HEK293 (cell line): ENCODE results near the gene GRIN2A.

Source experiments
- CTCF ChIA-PET: fragments of 350-600 bp; formaldehyde crosslinking; extraction: SDS; loops from one replicate; lab custom pipeline; 2021; ENCODE audit warnings: antibody characterized with exemption; lab: Yijun Ruan, JAX
- POLR2A ChIA-PET: fragments of 300-600 bp; formaldehyde crosslinking; extraction: SDS; loops from one replicate; lab custom pipeline; 2020; ENCODE audit warnings: antibody characterized with exemption, inconsistent platforms; lab: Yijun Ruan, JAX
- H3K27ac ChIP-seq: fragments of 200-500 bp; sonication (Bioruptor generic); 2 replicates; pipeline ENCODE4 v1.5.1; 2014; ENCODE audit warnings: low read depth, low read length, control low read depth, inconsistent platforms; ENCODE audit errors: extremely low read depth
- H3K36me3 ChIP-seq, 2 experiments: fragments of 200-500 bp in 1 of 2; sonication (Bioruptor generic) in 1 of 2; 1 replicate in 1 of 2; 2 replicates in 1 of 2; pipeline ENCODE4 v1.5.1; 2014 to 2017; ENCODE audit warnings: inconsistent platforms in 2 of 2, low read length in 2 of 2; ENCODE audit not compliant: control insufficient read depth in 2 of 2, insufficient read depth in 1 of 2
- H3K4me1 ChIP-seq: fragments of 200-500 bp; sonication (Bioruptor generic); 2 replicates; pipeline ENCODE4 v1.5.1; 2014; ENCODE audit warnings: mild to moderate bottlenecking, low read length, inconsistent platforms; ENCODE audit not compliant: control insufficient read depth, insufficient read depth
- H3K4me3 ChIP-seq: 2 replicates; pipeline ENCODE4 v1.5.1; 2011; ENCODE audit warnings: low read depth, mild to moderate bottlenecking, control low read depth, low read length, moderate library complexity
- H3K9me3 ChIP-seq: fragments of 200-500 bp; sonication (Bioruptor generic); 2 replicates; pipeline ENCODE4 v1.5.1; 2014; ENCODE audit warnings: low read depth, low read length, inconsistent platforms; ENCODE audit not compliant: control insufficient read depth, insufficient read depth
- FEZF1 ChIP-seq: fragments of 450-650 bp; formaldehyde crosslinking; IDR thresholded peaks from 2 replicates; pipeline ENCODE4 v1.5.1; 2016; ENCODE audit warnings: missing biosample characterization, missing genetic modification characterization
- KLF9 ChIP-seq: fragments of 450-650 bp; formaldehyde crosslinking; IDR thresholded peaks from 2 replicates; pipeline ENCODE4 v1.5.1; 2016; ENCODE audit warnings: missing biosample characterization, missing genetic modification characterization, low read depth
- RBAK ChIP-seq: fragments of 450-650 bp; formaldehyde crosslinking; IDR thresholded peaks from 2 replicates; pipeline ENCODE4 v1.5.1; 2016; ENCODE audit warnings: missing biosample characterization, missing genetic modification characterization
- ZBTB21 ChIP-seq: fragments of 450-650 bp; formaldehyde crosslinking; IDR thresholded peaks from 2 replicates; pipeline ENCODE4 v1.5.1; 2017; ENCODE audit warnings: missing biosample characterization, missing genetic modification characterization
- ZBTB7A ChIP-seq: fragments of 450-650 bp; formaldehyde crosslinking; IDR thresholded peaks from 2 replicates; pipeline ENCODE4 v1.5.1; 2016; ENCODE audit warnings: low read depth, missing biosample characterization, missing genetic modification characterization
- ZFP3 ChIP-seq: fragments of 450-650 bp; formaldehyde crosslinking; IDR thresholded peaks from 2 replicates; pipeline ENCODE4 v1.5.1; 2016; ENCODE audit warnings: low read depth, missing biosample characterization, missing genetic modification characterization
- ZIC2 ChIP-seq: fragments of 450-650 bp; formaldehyde crosslinking; IDR thresholded peaks from 2 replicates; pipeline ENCODE4 v1.5.1; 2016; ENCODE audit warnings: missing biosample characterization, missing genetic modification characterization
- ZNF114 ChIP-seq: fragments of 450-650 bp; formaldehyde crosslinking; IDR thresholded peaks from 2 replicates; pipeline ENCODE4 v1.5.0; 2017; ENCODE audit warnings: missing biosample characterization, missing genetic modification characterization
- ZNF138 ChIP-seq: fragments of 450-650 bp; formaldehyde crosslinking; IDR thresholded peaks from 2 replicates; pipeline ENCODE4 v1.5.1; 2016; ENCODE audit warnings: missing biosample characterization, missing genetic modification characterization, borderline replicate concordance
- ZNF16 ChIP-seq: fragments of 450-650 bp; formaldehyde crosslinking; IDR thresholded peaks from 2 replicates; pipeline ENCODE4 v1.5.1; 2016; ENCODE audit warnings: low read depth, missing biosample characterization, missing genetic modification characterization
- ZNF19 ChIP-seq: fragments of 450-650 bp; formaldehyde crosslinking; IDR thresholded peaks from 2 replicates; pipeline ENCODE4; 2016; ENCODE audit warnings: missing biosample characterization, missing genetic modification characterization, low read depth
- ZNF221 ChIP-seq: fragments of 450-650 bp; formaldehyde crosslinking; IDR thresholded peaks from 2 replicates; pipeline ENCODE4 v1.5.1; 2017; ENCODE audit warnings: missing biosample characterization, missing genetic modification characterization, borderline replicate concordance
- ZNF23 ChIP-seq: fragments of 450-650 bp; formaldehyde crosslinking; IDR thresholded peaks from 2 replicates; pipeline ENCODE4 v1.5.1; 2016; ENCODE audit warnings: missing biosample characterization, missing genetic modification characterization, borderline replicate concordance
- ZNF266 ChIP-seq: fragments of 450-650 bp; formaldehyde crosslinking; IDR thresholded peaks from 2 replicates; pipeline ENCODE4 v1.5.1; 2016; ENCODE audit warnings: missing biosample characterization, missing genetic modification characterization, low read depth
- ZNF37A ChIP-seq: fragments of 450-650 bp; IDR thresholded peaks from 2 replicates; pipeline ENCODE4 v1.5.1; 2018; ENCODE audit warnings: missing biosample characterization, missing genetic modification characterization
- ZNF510 ChIP-seq: fragments of 450-650 bp; formaldehyde crosslinking; IDR thresholded peaks from 2 replicates; pipeline ENCODE4 v1.5.1; 2018; ENCODE audit warnings: mild to moderate bottlenecking, missing genetic modification characterization, missing biosample characterization; ENCODE audit not compliant: insufficient replicate concordance
- ZNF548 ChIP-seq: fragments of 450-650 bp; formaldehyde crosslinking; IDR thresholded peaks from 2 replicates; pipeline ENCODE4 v1.5.1; 2016; ENCODE audit warnings: missing biosample characterization, missing genetic modification characterization
- ZNF561 ChIP-seq: fragments of 450-650 bp; IDR thresholded peaks from 2 replicates; pipeline ENCODE4 v1.5.1; 2018; ENCODE audit warnings: missing biosample characterization, missing genetic modification characterization, borderline replicate concordance
- ZNF791 ChIP-seq: fragments of 450-650 bp; formaldehyde crosslinking; IDR thresholded peaks from 2 replicates; pipeline ENCODE4 v1.5.1; 2016; ENCODE audit warnings: missing biosample characterization, missing genetic modification characterization
- ZNF837 ChIP-seq: fragments of 450-650 bp; formaldehyde crosslinking; IDR thresholded peaks from 2 replicates; pipeline ENCODE4 v1.5.1; 2016; ENCODE audit warnings: missing biosample characterization, missing genetic modification characterization
- ZSCAN16 ChIP-seq: fragments of 450-650 bp; formaldehyde crosslinking; IDR thresholded peaks from 2 replicates; pipeline ENCODE4 v1.5.1; 2016; ENCODE audit warnings: missing biosample characterization, missing genetic modification characterization
- ZSCAN30 ChIP-seq: fragments of 450-650 bp; IDR thresholded peaks from 2 replicates; pipeline ENCODE4 v1.5.1; 2018; ENCODE audit warnings: missing biosample characterization, mild to moderate bottlenecking, missing genetic modification characterization, moderate library complexity
- TF ChIP-seq, protein P1 (sequence below): IDR thresholded peaks from 2 replicates; pipeline ENCODE4 v1.6.1; 2011; ENCODE audit warnings: mild to moderate bottlenecking, low read depth, low read length, borderline replicate concordance
- TF ChIP-seq, protein P2 (sequence below): fragments of 450-650 bp; IDR thresholded peaks from 2 replicates; pipeline ENCODE4 v1.5.1; 2018; ENCODE audit warnings: missing biosample characterization, missing genetic modification characterization
- TF ChIP-seq, protein P3 (sequence below): fragments of 450-650 bp; formaldehyde crosslinking; IDR thresholded peaks from 2 replicates; pipeline ENCODE4 v1.5.1; 2016; ENCODE audit warnings: missing biosample characterization, missing genetic modification characterization
- TF ChIP-seq, protein P4 (sequence below): fragments of 450-650 bp; formaldehyde crosslinking; IDR thresholded peaks from 2 replicates; pipeline ENCODE4 v1.5.1; 2016; ENCODE audit warnings: missing biosample characterization, missing genetic modification characterization
- TF ChIP-seq, protein P5 (sequence below): fragments of 450-650 bp; formaldehyde crosslinking; IDR thresholded peaks from 2 replicates; pipeline ENCODE4 v1.5.1; 2016; ENCODE audit warnings: missing biosample characterization, missing genetic modification characterization

The GRIN2A gene

DNA sequence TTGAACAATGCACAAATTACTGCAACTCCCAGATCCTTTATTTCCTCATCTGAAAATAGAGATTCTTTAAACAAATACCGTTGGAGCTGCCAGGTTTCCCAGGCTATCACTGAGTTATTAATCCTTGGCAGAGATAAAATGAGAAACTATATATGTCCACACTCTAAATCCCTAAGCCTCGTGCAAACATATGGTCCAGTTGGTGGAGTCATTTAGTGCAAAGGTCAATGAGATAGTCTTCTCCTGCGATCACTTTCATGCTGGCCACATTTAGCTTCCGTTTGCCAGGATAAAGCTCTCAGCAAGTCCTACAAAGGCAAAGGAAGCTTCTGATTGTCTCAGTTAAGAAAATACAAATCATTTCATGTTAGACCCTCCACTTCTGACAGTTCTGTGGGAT lies 11.0 kb downstream of the GRIN2A start:
- H3K9me3 ChIP-seq = no peaks in the 10 kb centered on the region
- H3K4me1 ChIP-seq = no peaks in the 10 kb centered on the region
- H3K27ac ChIP-seq = no peak overlapping the region
- ChIA-PET POLR2A (no interaction called here), CTCF (no interaction called here)
- H3K36me3 ChIP-seq = no peaks in the 10 kb centered on the region
- H3K4me3 ChIP-seq = no peak overlapping the region
- TF ChIP-seq FEZF1 (tag by site-specific recombination) (no peak), ZSCAN30 (tag by site-specific recombination) (no peak), ZSCAN16 (tag by site-specific recombination) (no peak), RBAK (tag by site-specific recombination) (no peak), ZNF16 (tag by site-specific recombination) (no peak), KLF9 (tag by site-specific recombination) (no peak), ZBTB7A (tag by site-specific recombination) (no peak), ZNF114 (tag by site-specific recombination) (no peak), ZNF138 (tag by site-specific recombination) (no peak), ZFP3 (no peak), ZNF266 (tag by site-specific recombination) (no peak), ZNF561 (no peak), ZNF510 (tag by site-specific recombination) (no peak), ZNF23 (tag by site-specific recombination) (no peak)
- TF ChIP-seq, protein P1, sequence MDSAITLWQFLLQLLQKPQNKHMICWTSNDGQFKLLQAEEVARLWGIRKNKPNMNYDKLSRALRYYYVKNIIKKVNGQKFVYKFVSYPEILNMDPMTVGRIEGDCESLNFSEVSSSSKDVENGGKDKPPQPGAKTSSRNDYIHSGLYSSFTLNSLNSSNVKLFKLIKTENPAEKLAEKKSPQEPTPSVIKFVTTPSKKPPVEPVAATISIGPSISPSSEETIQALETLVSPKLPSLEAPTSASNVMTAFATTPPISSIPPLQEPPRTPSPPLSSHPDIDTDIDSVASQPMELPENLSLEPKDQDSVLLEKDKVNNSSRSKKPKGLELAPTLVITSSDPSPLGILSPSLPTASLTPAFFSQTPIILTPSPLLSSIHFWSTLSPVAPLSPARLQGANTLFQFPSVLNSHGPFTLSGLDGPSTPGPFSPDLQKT = no peak
- TF ChIP-seq, protein P2, sequence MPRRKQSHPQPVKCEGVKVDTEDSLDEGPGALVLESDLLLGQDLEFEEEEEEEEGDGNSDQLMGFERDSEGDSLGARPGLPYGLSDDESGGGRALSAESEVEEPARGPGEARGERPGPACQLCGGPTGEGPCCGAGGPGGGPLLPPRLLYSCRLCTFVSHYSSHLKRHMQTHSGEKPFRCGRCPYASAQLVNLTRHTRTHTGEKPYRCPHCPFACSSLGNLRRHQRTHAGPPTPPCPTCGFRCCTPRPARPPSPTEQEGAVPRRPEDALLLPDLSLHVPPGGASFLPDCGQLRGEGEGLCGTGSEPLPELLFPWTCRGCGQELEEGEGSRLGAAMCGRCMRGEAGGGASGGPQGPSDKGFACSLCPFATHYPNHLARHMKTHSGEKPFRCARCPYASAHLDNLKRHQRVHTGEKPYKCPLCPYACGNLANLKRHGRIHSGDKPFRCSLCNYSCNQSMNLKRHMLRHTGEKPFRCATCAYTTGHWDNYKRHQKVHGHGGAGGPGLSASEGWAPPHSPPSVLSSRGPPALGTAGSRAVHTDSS = no peak

DNA sequence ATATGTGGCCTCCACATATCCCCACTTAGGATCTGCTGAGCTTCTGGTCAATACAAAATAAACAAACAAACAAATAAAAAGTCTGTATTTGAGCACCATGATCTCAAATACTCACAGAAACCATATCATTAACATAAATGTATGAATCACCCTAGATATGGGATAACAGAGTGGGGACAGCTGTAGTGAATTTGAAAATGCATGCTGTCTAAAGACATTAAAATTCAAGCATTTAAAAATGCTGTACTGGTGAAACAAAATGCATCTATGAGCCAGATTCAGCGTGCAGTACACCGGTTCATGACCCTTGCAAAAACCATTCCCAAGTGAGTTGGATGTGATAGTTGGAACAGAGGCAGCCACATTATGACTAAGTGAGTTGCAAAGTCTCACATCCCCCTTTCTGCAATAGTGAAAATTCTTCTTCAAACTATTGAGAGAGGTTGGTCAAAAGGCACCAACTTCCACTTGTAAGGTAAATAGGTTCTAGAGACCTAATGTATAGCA lies 12.3 kb downstream of the GRIN2A start:
- POLR2A ChIA-PET = no interaction called here

DNA sequence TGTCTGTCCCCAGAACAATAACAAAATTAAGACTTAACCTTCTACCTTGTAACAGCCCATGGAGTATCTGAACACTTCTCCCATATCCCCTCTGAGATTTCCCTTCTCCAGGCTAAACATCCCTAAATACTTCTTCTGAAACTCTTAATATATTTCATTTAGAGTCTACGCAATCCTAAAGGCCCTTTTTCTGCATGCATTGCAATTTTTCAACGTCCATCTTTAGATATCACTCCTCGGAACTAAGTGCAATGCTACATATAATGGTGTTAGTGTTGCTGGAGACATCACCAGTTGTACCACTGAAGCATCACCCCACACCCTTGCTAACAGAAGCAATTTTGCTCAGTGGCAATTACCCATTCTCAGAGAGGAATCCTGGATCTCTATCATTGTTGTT lies 13.2 kb downstream of the GRIN2A start:
- H3K9me3 ChIP-seq = no peaks in the 10 kb centered on the region
- CTCF ChIA-PET = no interaction called here
- H3K4me3 ChIP-seq = no peak overlapping the region
- H3K27ac ChIP-seq = no peak overlapping the region
- POLR2A ChIA-PET = no interaction called here
- no peaks in the 10 kb centered on the region for H3K4me1 ChIP-seq
- H3K36me3 ChIP-seq = no peaks in the 10 kb centered on the region
- TF ChIP-seq, protein P3, sequence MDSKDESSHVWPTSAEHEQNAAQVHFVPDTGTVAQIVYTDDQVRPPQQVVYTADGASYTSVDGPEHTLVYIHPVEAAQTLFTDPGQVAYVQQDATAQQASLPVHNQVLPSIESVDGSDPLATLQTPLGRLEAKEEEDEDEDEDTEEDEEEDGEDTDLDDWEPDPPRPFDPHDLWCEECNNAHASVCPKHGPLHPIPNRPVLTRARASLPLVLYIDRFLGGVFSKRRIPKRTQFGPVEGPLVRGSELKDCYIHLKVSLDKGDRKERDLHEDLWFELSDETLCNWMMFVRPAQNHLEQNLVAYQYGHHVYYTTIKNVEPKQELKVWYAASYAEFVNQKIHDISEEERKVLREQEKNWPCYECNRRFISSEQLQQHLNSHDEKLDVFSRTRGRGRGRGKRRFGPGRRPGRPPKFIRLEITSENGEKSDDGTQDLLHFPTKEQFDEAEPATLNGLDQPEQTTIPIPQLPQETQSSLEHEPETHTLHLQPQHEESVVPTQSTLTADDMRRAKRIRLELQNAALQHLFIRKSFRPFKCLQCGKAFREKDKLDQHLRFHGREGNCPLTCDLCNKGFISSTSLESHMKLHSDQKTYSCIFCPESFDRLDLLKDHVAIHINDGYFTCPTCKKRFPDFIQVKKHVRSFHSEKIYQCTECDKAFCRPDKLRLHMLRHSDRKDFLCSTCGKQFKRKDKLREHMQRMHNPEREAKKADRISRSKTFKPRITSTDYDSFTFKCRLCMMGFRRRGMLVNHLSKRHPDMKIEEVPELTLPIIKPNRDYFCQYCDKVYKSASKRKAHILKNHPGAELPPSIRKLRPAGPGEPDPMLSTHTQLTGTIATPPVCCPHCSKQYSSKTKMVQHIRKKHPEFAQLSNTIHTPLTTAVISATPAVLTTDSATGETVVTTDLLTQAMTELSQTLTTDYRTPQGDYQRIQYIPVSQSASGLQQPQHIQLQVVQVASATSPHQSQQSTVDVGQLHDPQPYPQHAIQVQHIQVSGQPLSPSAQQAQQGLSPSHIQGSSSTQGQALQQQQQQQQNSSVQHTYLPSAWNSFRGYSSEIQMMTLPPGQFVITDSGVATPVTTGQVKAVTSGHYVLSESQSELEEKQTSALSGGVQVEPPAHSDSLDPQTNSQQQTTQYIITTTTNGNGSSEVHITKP (tag by site-specific recombination) = no peak
- TF ChIP-seq ZNF19 (tag by site-specific recombination) (no peak), ZNF548 (no peak), ZBTB21 (tag by site-specific recombination) (no peak), ZNF37A (tag by site-specific recombination) (no peak), ZNF221 (no peak)
- TF ChIP-seq, protein P4, sequence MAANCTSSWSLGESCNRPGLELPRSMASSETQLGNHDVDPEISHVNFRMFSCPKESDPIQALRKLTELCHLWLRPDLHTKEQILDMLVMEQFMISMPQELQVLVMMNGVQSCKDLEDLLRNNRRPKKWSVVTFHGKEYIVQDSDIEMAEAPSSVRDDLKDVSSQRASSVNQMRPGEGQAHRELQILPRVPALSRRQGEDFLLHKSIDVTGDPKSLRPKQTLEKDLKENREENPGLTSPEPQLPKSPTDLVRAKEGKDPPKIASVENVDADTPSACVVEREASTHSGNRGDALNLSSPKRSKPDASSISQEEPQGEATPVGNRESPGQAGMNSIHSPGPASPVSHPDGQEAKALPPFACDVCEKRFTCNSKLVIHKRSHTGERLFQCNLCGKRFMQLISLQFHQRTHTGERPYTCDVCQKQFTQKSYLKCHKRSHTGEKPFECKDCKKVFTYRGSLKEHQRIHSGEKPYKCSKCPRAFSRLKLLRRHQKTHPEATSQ = no peak
- TF ChIP-seq, protein P5, sequence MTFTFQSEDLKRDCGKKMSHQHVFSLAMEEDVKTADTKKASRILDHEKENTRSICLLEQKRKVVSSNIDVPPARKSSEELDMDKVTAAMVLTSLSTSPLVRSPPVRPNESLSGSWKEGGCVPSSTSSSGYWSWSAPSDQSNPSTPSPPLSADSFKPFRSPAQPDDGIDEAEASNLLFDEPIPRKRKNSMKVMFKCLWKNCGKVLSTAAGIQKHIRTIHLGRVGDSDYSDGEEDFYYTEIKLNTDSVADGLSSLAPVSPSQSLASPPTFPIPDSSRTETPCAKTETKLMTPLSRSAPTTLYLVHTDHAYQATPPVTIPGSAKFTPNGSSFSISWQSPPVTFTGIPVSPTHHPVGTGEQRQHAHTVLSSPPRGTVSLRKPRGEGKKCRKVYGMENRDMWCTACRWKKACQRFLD (tag by site-specific recombination) = no peak

More for the DNA sequence above, 12.3 kb downstream of the GRIN2A start:
- Histone ChIP-seq H3K4me3 (no peak overlapping the region), H3K36me3 (no peaks in the 10 kb centered on the region), H3K27ac (no peak overlapping the region), H3K9me3 (no peaks in the 10 kb centered on the region), H3K4me1 (no peaks in the 10 kb centered on the region)
- TF ChIP-seq ZNF791 (tag by site-specific recombination) = no peak
- no peak for TF ChIP-seq ZIC2 (tag by site-specific recombination)
- no peak for TF ChIP-seq ZNF837 (tag by site-specific recombination)
- CTCF ChIA-PET = no interaction called here
